ENCODE results near the gene PFDN1.
A peak's percentile ranks its signal among the peaks of the same experiment; 100 is the strongest.

Gene PFDN1

DNA sequence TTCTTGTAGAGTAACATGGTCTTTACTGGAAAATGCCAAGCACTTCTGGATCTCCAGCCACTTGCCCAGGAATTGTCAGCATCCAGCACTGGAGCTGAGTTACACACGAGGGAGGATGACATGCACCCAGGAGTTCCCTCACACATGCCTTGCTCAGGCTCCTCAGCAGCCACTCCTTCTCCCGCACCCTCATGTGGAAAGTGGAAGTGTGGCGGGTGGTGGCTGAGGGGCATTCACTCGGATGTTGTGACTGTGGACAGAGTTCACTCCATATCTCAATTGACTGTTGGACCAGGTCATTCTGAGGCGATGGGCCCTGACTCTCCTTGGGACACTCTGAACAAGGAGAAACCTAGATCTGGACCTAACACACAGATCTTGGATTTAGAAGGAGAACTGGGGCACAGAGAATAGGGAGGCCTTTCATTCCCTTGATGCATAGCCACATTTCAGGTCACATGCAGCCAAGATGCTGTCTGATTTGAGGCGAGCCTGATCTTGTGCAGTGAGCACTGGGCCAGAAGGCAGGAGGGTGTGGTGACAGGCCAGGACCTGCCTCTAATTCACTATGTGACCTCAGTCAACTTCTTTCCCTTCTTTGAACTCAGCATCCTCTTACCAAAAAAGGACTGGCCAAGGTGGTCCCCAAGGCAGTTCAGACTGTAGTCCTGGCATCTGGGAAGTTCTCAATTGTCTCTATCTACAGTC, 65.9 kb downstream of the PFDN1 start:
- no peak for DNase-seq (ENCODE audit: low spot score)

- DNase-seq (ENCODE audit: low spot score), result no peak
These were observed 66.9 kb downstream of the PFDN1 start for GRCh38 chr5:140235791-140236551.

DNA sequence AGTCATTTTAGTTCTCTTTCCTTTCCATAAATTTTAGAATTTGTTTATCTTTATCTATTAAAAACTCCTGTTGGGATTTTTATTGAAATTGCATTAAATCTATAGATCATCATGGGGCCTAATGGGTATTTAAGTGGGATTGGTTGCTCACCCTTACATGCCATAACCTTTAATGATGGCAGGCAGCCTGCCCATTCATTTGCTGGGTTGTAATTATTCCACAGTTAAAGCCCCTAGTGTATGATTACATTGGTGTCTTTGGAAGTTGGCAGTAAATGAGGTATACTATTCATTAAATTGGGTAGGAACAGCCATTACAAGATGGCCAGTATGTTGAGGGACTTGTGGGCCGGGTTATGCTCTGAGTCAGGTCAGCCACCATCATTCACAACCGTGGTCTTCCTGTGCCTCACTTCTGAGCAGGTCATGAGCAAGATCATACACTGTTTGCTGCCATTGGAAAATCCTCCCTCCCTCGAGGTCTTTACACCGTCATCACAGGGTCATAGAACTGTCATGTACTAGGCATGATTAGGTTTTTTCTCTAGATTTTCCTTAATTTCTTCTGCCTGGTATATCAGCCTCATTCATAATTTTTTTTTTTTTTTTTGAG, 68.4 kb downstream of the PFDN1 start:
- DNase-seq (ENCODE audit: low spot score), result no peak

DNA sequence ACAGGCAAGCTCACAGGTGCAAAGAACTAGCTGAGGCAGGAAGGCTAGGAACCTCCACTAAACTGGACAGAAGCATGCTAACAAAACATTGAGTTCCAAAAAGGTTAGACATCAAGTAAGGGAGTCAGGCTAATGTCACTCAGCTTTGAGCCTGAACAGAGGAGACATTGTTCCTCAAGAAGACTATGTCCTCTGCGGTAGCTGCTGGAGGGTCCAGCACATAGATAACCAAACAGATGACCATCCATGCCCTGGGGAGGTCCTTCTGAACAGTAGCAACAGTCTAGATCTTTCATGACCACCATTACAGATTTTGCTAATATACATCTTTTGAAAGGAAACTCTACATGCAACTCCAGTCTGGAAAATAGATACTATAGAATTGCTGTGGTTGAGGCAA, 70.2 kb downstream of the PFDN1 start:
- no peak for DNase-seq (ENCODE audit: low spot score)

- DNase-seq (ENCODE audit: low spot score), result no peak
These were observed 72.5 kb downstream of the PFDN1 start for GRCh38 chr5:140230373-140230772.

DNA sequence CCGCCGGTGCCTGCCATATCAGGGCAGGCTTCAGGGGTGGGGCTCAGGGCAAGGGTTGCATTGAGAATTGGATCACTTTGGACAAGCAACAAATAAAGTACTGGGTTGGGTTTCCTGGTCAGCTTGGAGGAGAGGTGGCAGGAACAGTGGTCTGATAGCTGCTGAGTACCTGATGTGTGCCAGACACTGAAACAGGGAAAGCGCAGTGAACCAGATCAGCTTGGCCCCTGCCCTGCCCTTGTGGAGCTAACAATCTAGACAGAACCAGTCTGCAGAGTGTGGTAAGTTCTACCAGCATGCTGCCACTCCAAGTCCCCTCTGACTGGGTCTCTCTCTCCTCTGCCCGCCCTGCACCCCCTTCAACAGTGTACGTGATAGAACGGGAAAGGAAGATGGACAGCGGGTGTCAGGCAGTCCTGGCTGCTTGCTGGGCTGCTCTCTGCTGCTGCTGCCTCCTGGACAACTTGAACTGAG, 74.5 kb downstream of the PFDN1 start:
- no peak for DNase-seq (ENCODE audit: low spot score)

GRCh38 chr5:140227046-140227445, 75.9 kb downstream of the PFDN1 start:
- DNase-seq (ENCODE audit: low spot score), result no peak

- no peak for DNase-seq (ENCODE audit: low spot score)
These were observed 77.5 kb downstream of the PFDN1 start for GRCh38 chr5:140225396-140225795.

DNA sequence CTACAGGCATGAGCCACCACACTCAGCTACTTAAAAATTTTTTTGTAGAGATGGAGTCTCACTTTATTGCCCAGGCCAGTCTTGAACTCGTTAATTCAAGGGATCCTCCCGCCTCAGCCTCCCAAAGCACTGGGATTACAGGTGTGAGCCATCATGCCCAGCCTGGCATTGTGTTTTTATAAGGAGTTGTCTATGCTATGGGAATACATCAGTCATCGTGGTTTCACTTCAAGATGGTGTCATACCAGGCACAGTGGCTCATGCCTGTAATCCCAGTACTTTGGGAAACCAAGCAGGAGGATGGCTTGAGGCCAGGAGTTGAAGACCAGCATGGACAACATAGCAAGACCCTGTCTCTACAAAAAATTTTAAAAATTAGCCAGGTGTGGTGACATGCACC, 78.2 kb downstream of the PFDN1 start:
- no peak for DNase-seq (ENCODE audit: low spot score)

- no peak for DNase-seq (ENCODE audit: low spot score)
These were observed 79.3 kb downstream of the PFDN1 start for GRCh38 chr5:140223567-140223966.

DNA sequence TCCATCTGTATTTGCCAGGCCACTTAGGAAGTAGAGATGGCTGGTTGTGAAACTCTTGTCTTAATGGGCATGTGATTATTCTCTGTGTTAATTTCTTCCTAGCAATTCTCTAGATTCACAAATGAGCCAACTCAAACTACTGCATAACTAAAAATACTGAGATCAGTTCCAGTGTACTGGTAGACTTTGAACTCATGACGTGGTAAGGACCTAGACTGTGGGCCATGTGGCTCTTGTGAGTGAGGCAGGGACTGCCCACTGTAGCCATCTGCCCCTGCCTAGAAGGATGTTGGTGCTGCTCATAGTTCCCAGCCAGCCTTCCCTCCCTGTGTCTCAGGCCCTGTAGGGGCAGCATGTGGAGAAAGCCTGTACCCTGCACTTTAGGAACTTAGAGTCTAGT, 80.5 kb downstream of the PFDN1 start:
- no peak for DNase-seq (ENCODE audit: low spot score)

GRCh38 chr5:140221697-140222223, 81.1 kb downstream of the PFDN1 start:
- peak; percentile 68 for DNase-seq (ENCODE audit: low spot score)

DNA sequence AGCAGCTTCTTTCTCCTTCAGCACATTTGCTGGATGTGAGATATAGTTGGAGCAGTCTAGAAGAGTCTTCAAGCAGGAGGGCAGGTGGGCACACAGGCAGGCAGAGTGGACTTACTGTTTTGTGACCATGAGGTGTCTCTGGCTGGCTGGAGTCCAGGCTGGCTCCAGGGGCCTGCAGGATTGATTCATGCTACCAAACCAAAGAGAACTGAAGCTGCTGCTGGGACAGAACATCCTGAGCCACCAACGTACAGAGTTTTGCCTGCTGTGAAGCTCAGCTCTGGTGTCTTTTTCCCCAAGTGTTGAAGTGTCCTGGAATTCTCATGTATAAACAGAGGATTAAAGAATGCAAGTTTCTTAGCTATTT, 82.2 kb downstream of the PFDN1 start:
- no peak for DNase-seq (ENCODE audit: low spot score)

- DNase-seq (ENCODE audit: low spot score), result no peak
These were observed 82.7 kb downstream of the PFDN1 start for GRCh38 chr5:140220032-140220697.

GRCh38 chr5:140219068-140219991, 83.6 kb downstream of the PFDN1 start:
- DNase-seq (ENCODE audit: low spot score), result no peak

GRCh38 chr5:140217299-140218026, 85.4 kb downstream of the PFDN1 start:
- DNase-seq (ENCODE audit: low spot score), result no peak

GRCh38 chr5:140216478-140217074, 86.3 kb downstream of the PFDN1 start:
- no peak for DNase-seq (ENCODE audit: low spot score)

DNA sequence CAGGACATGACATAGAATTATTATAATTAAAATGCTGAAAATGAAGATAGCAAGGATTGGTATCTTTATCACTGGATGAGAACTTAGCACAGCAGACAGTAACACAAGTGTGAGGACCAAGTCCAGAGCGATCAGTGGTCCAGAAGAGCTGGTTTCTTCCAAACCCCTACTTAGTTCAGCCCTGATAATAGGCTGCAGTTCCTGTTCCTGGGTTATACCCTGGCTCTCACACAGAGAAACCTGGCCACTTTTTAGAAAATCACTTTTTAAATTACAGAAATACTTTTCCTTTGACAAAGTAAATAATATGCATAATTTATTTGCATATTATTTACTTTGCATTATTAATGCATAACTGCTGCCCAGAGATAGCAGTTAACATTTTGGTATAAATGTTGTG, 87.6 kb downstream of the PFDN1 start:
- no peak for DNase-seq (ENCODE audit: low spot score)

- no peak for DNase-seq (ENCODE audit: low spot score)
These were observed 88.1 kb downstream of the PFDN1 start for GRCh38 chr5:140214831-140215230.

DNA sequence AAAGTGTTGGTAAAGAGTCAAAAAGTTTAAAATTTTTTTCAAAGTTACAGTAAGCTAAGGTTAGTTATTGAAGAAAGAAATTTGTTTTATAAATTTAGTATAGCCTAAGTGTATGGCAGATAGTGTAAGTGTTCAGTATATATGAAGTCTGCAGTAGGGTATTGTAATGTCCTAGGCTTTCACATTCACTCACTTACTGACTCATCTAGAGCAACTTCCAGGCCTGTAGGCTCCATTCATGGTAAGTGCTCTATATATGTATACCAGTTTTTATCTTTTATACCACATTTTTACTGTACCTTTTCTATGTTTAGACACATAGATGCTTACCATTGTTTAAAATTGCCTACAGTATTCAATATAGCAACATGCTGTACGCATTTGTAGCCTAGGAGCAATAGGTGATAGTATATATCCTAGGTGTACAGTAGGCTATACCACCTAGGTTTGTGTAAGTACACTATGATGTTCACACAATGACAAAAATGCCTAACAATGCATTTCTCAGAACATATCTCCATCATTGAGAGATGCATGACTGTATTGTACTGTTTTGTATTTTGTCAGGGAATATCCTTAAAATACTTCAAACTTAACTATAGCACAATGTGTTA, 89.4 kb downstream of the PFDN1 start:
- DNase-seq (ENCODE audit: low spot score), result no peak
